HG02571 (cell line): ENCODE measurements around the gene APOB.

Source experiments
- ATAC-seq: cut with Tn5 transposase; IDR thresholded peaks from one replicate; pipeline ENCODE4 v1.9.1; 2021; ENCODE audit warnings: mild to moderate bottlenecking, moderate library complexity; ENCODE audit not compliant: unreplicated experiment

APOB gene

GRCh38 chr2:20953146-20953824 lies 90.6 kb downstream of the APOB start:
- no peak for ATAC-seq
